ENCODE data around the gene TNNC2. TPM values are rescaled to one million over a fixed set of nuclear protein-coding genes. Genes with fewer than 3 reads are reported as not detected.

Gene TNNC2
- total RNA-seq, 1 experiment from 2014 or later = not detected

DNA sequence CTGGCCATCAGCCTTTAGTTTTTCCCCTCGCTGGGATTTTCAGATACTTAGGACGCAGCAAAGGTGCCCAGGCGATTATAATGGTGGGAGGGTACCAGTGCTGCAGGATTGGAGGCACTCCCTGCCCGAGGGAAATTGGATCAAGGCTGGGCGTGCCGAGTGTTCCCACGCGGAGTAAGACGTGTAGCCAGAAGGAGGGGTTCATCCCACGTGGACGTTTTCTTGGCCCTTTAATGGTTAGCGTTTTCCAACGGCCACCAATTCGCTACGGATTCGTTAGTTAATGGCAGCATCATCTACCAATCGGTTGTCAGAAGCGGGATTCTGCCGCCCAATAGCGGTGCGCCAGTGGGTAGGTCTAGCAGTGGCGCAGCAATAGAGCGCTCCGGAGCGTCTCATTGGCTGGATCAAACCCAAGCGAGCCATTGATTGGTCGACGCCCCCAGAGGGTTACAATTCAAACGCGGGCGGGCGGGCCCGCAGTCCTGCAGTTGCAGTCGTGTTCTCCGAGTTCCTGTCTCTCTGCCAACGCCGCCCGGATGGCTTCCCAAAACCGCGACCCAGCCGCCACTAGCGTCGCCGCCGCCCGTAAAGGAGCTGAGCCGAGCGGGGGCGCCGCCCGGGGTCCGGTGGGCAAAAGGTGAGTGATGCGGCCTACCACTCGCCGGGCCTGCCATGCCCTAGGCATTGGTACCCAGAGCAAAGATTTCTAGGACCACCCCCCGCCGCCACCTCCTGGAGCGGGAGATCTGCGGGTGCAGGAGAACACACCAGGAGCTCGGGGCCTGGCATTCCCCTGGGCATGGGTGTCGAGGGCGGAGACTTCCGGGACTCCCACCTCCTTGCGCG is 14.7 kb downstream of the TNNC2 start, which contains the start of gene UBE2C:
Gene UBE2C (plus strand): TSS at position 488 of the 849 bp plus-strand sequence. CDS start 52 bp downstream, at position 540.
- peak within 1 kb of the TSS; percentile 96 for H3K4me3 ChIP-seq (ENCODE audit: low read depth, low read length, poor library complexity, severe bottlenecking)
- no peaks in the 10 kb centered on the region for H3K9me3 ChIP-seq (ENCODE audit: low read depth, low read length, poor library complexity, severe bottlenecking)
- H3K27ac ChIP-seq (ENCODE audit: low read depth, low read length, poor library complexity, severe bottlenecking) = peak within 1 kb of the TSS; percentile 94
- H3K36me3 ChIP-seq (ENCODE audit: insufficient read depth, low read length, poor library complexity, severe bottlenecking) = peaks cover 81% of the 10 kb centered on the region
- TF ChIP-seq, protein P1, sequence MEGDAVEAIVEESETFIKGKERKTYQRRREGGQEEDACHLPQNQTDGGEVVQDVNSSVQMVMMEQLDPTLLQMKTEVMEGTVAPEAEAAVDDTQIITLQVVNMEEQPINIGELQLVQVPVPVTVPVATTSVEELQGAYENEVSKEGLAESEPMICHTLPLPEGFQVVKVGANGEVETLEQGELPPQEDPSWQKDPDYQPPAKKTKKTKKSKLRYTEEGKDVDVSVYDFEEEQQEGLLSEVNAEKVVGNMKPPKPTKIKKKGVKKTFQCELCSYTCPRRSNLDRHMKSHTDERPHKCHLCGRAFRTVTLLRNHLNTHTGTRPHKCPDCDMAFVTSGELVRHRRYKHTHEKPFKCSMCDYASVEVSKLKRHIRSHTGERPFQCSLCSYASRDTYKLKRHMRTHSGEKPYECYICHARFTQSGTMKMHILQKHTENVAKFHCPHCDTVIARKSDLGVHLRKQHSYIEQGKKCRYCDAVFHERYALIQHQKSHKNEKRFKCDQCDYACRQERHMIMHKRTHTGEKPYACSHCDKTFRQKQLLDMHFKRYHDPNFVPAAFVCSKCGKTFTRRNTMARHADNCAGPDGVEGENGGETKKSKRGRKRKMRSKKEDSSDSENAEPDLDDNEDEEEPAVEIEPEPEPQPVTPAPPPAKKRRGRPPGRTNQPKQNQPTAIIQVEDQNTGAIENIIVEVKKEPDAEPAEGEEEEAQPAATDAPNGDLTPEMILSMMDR (conservative IDR thresholded peaks at IDR 0.05; ENCODE audit: low read depth, low read length) = no peak
- no peak for TF ChIP-seq EZH2 (IDR thresholded peaks at IDR 0.05; ENCODE audit: borderline replicate concordance, low read depth, low read length, poor library complexity, severe bottlenecking)
- DNase-seq (ENCODE audit: low spot score) = peak; percentile 100
- ChIA-PET CTCF (no interaction called here), POLR2A (ENCODE audit: low non-redundant PET) (interaction anchor here (0.6 to 1.2 kb wide), 3 partner anchors 10 to 140 kb away, joined by 3 to 5 read pairs (median 3); no protein-coding TSS in a partner anchor)
- intact Hi-C loops (cut with micrococcal nuclease; ENCODE audit: unreplicated experiment) = no loop called here
- no TSS peak for BruUV-seq (replicated peaks)
- H3K4me1 ChIP-seq (ENCODE audit: insufficient read depth, low read length, poor library complexity, severe bottlenecking) = peaks cover 8% of the 10 kb centered on the region
- no peaks in the 10 kb centered on the region for H3K27me3 ChIP-seq (replicated peaks; ENCODE audit: insufficient read depth, low read depth, low read length, poor library complexity)

DNA sequence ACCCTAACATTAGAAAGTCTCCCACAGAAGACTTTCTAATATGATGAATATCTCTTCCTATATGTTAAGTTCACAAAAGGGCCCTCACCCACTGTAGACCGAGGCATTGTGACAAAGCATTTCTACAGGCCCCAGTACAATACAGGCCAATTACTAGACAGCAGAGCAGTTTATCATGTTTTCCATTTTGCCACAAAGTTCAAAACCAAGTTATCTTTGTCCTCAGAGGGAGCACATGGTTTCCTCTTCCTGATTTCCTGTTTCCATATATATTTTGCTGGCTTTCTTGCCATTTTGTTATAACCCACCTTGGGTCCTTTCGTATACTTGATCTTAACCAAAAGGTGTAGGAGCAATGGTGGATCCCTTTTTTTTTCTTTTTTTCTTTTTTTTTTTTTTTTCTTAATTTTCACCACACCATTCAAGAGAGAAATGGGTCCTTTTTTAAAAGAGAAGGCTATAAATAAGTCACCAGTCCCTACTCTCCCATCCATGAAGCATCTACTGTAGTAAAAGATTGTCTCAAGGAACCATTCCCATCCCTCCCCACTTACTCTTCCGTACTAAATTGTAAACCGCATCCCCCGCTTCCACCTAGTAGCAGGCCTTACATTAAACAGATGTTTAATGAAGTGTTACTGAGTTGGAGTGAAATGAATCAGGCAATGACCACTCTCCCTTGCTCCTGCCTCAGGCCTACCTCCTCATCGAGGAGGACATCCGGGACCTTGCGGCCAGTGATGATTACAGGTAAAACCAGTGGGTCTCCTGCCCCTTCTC is 16.7 kb downstream of the TNNC2 start:
- Histone ChIP-seq H3K9me3 (ENCODE audit: low read depth, low read length, poor library complexity, severe bottlenecking) (no peaks in the 10 kb centered on the region), H3K4me1 (ENCODE audit: insufficient read depth, low read length, poor library complexity, severe bottlenecking) (peaks cover 8% of the 10 kb centered on the region), H3K27me3 (replicated peaks; ENCODE audit: insufficient read depth, low read depth, low read length, poor library complexity) (no peaks in the 10 kb centered on the region), H3K4me3 (ENCODE audit: low read depth, low read length, poor library complexity, severe bottlenecking) (no peak overlapping the region), H3K27ac (ENCODE audit: low read depth, low read length, poor library complexity, severe bottlenecking) (no peak overlapping the region), H3K36me3 (ENCODE audit: insufficient read depth, low read length, poor library complexity, severe bottlenecking) (peaks cover 73% of the 10 kb centered on the region)
- DNase-seq (ENCODE audit: low spot score) = no peak
- intact Hi-C loops (cut with micrococcal nuclease; ENCODE audit: unreplicated experiment) = no loop called here
- BruUV-seq (replicated peaks) = no TSS peak
- ChIA-PET POLR2A (ENCODE audit: low non-redundant PET) (no interaction called here), CTCF (no interaction called here)
- TF ChIP-seq, protein P1 (conservative IDR thresholded peaks at IDR 0.05; ENCODE audit: low read depth, low read length) = no peak
- no peak for TF ChIP-seq EZH2 (IDR thresholded peaks at IDR 0.05; ENCODE audit: borderline replicate concordance, low read depth, low read length, poor library complexity, severe bottlenecking)

- no peak overlapping the region for H3K4me3 ChIP-seq (ENCODE audit: low read depth, low read length, poor library complexity, severe bottlenecking)
Observed at GRCh38 chr20:45801851-45802250, 25.3 kb downstream of the TNNC2 start.

More at GRCh38 chr20:45801851-45802250, 25.3 kb downstream of the TNNC2 start:
- no peaks in the 10 kb centered on the region for H3K9me3 ChIP-seq (ENCODE audit: low read depth, low read length, poor library complexity, severe bottlenecking)
- BruUV-seq (replicated peaks) = no TSS peak
- no peaks in the 10 kb centered on the region for H3K4me1 ChIP-seq (ENCODE audit: insufficient read depth, low read length, poor library complexity, severe bottlenecking)
- POLR2A ChIA-PET (ENCODE audit: low non-redundant PET) = no interaction called here
- H3K36me3 ChIP-seq (ENCODE audit: insufficient read depth, low read length, poor library complexity, severe bottlenecking) = peaks cover 31% of the 10 kb centered on the region
- DNase-seq (ENCODE audit: low spot score) = no peak
- intact Hi-C loops (cut with micrococcal nuclease; ENCODE audit: unreplicated experiment) = no loop called here
- TF ChIP-seq EZH2 (IDR thresholded peaks at IDR 0.05; ENCODE audit: borderline replicate concordance, low read depth, low read length, poor library complexity, severe bottlenecking) = no peak
- TF ChIP-seq, protein P1 (conservative IDR thresholded peaks at IDR 0.05; ENCODE audit: low read depth, low read length) = no peak
- no peak overlapping the region for H3K27ac ChIP-seq (ENCODE audit: low read depth, low read length, poor library complexity, severe bottlenecking)
- CTCF ChIA-PET = no interaction called here
- H3K27me3 ChIP-seq (replicated peaks; ENCODE audit: insufficient read depth, low read depth, low read length, poor library complexity) = no peaks in the 10 kb centered on the region

All from A673 (cell line).